ENCODE measurements around the gene RPS6KB2.
A peak's percentile ranks its signal among the peaks of the same experiment; 100 is the strongest.

The RPS6KB2 gene

DNA sequence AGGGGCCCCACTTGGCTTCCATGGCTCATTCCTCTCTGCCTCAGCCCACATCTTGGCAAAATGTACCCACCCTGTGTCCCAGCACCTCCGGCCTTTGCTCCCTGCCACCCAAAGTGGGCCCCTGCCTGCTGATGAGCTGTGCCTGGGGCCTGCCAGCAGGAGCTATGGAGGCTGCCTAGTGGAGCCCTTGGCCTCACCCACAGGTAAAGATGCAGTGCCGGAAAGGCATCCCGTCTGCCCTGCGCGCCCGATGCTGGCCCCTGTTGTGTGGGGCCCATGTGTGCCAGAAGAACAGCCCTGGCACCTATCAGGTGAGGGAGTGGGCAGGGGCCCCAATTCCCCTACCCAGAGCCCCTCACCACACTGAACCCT lies 23.1 kb upstream of the RPS6KB2 start:
- no peak for FAIRE-seq
- DNase-seq (ENCODE audit: insufficient read length, low spot score), result no peak
- no peak for TF ChIP-seq POLR2AphosphoS5 (IDR thresholded peaks at IDR 0.05; ENCODE audit: low read depth, low read length)
- no peak for TF ChIP-seq PAX5 (IDR thresholded peaks at IDR 0.05; ENCODE audit: insufficient read depth, low read length, severe bottlenecking)
- TF ChIP-seq TAF1 (IDR thresholded peaks at IDR 0.05; ENCODE audit: low read depth, low read length), result no peak
- no peak for TF ChIP-seq POLR2A (IDR thresholded peaks at IDR 0.05; ENCODE audit: low read depth, low read length)
- no peak for TF ChIP-seq POU2F2 (IDR thresholded peaks at IDR 0.05; ENCODE audit: low read depth, low read length)
- TF ChIP-seq SPI1 (IDR thresholded peaks at IDR 0.05; ENCODE audit: low read depth, low read length), result no peak

DNA sequence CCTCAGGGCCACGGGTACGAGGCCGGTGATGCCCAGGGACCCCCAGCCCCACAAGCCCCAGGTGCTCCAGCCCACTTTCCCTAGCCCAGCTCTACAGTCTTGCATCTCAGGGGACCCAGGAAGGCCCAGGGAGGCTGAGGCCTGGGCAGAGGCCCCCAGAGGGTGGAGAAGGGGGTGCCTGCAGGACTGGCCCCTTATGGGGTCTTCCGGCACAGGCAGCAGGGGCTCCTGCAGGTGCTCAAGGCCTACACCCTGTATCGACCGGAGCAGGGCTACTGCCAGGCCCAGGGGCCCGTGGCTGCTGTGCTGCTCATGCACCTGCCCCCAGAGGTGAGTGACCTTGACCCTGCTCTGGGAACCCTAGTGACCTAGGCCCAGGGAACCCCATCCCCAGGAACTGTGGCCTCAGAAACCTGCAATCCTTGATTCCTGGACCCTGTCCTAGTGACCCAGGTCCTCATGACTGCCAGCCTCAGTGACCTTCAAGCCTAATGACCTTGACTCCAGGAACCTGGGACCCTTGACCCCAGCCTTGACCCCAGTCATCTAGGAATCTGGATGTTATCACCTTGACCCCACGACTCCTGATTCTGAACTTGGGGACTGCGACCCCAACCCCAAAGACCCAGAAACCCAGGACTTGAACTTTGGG lies 22.5 kb upstream of the RPS6KB2 start:
- DNase-seq (ENCODE audit: insufficient read length, low spot score) (no peak), FAIRE-seq (no peak)
- no peak for TF ChIP-seq SPI1 (IDR thresholded peaks at IDR 0.05; ENCODE audit: low read depth, low read length)
- TF ChIP-seq POLR2AphosphoS5 (IDR thresholded peaks at IDR 0.05; ENCODE audit: low read depth, low read length), result no peak
- TF ChIP-seq TAF1 (IDR thresholded peaks at IDR 0.05; ENCODE audit: low read depth, low read length), result no peak
- TF ChIP-seq POLR2A (IDR thresholded peaks at IDR 0.05; ENCODE audit: low read depth, low read length), result no peak
- TF ChIP-seq PAX5 (IDR thresholded peaks at IDR 0.05; ENCODE audit: insufficient read depth, low read length, severe bottlenecking), result no peak

DNA sequence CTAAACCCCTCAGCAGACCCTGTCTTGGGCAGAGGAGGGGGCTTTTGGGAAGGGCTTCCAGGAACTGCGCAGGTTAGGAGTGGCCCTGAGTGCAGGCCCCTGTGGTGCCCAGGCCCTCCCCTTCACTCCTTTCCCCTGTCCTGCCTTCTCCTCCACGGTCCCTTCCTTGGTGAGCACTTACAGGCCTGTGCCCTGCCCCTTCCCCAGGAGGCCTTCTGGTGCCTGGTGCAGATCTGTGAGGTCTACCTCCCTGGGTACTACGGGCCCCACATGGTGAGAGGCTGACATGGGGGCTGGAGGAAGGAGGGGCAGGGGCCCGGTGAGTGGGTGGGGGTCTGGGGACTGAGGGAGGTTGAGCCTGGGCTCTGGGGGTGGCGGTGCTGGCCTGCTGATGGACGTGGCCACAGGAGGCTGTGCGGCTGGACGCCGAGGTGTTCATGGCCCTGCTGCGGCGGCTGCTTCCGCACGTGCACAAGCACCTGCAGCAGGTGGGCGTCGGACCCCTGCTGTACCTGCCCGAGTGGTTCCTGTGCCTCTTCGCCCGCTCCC lies 21.8 kb upstream of the RPS6KB2 start:
- TF ChIP-seq TAF1 (IDR thresholded peaks at IDR 0.05; ENCODE audit: low read depth, low read length) (no peak), SPI1 (IDR thresholded peaks at IDR 0.05; ENCODE audit: low read depth, low read length) (no peak), POU2F2 (IDR thresholded peaks at IDR 0.05; ENCODE audit: low read depth, low read length) (no peak), POLR2AphosphoS5 (IDR thresholded peaks at IDR 0.05; ENCODE audit: low read depth, low read length) (no peak), PAX5 (IDR thresholded peaks at IDR 0.05; ENCODE audit: insufficient read depth, low read length, severe bottlenecking) (no peak), POLR2A (IDR thresholded peaks at IDR 0.05; ENCODE audit: low read depth, low read length) (no peak)
- FAIRE-seq (no peak), DNase-seq (ENCODE audit: insufficient read length, low spot score) (no peak)

DNA sequence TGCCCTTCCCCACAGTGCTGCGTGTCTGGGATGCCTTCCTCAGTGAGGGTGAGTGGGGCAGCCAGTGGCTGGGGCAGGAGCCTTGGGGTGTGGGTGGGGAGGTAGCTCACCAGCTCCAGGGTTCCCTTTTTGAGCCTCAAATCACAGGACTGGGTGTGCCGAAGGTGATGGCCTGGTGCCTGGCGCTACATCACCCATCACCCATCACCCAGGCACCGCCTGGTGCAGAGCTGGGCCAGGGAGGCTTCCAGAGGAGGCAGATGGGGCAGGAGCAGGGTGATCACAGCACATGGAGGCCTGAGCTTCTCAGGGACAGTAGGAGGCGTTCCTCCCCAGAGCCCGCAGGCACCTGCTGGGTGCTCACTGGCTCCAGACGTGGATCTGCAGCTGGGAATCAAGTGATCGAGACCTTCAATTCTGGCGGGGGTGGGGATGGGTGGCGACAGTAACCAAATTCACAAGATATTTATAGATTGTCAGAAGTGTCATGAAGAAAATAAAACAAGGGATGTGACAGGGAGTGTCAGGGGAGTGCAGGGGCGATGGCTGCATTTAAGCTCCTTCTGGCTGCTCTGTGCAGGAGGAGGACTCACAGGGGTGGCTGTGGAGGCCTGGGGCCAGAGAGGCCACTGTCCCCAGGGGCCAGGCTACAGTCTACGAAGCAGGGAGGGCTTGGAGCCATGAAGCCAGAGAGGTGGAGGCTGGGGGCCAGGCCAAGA lies 21.2 kb upstream of the RPS6KB2 start:
- FAIRE-seq (peak; percentile 71), DNase-seq (ENCODE audit: insufficient read length, low spot score) (no peak)

DNA sequence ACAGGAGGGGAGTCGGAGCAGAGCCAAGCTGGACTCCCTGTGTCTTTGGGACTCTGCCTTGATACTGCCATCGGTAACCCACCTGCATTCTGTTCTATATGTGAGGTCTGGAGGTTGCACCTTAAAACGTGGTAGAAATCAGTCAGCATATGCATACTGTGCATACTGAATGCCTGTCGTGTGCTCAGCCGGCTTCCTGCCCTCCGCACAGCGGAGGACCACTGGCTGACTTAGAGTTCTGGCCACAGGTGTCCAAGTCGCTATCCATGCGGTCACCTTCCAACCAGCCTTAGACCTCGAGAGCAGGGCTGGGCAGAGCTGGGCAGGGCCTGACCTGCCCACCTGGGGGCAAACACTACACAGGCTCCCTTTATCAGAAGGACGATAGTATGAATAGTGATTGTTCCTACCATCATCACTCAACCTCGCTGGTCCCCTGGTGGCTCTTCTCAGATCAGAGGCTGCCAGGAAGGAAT lies 20.6 kb upstream of the RPS6KB2 start:
- DNase-seq (ENCODE audit: insufficient read length, low spot score), result no peak
- no peak for FAIRE-seq
- TF ChIP-seq POU2F2 (IDR thresholded peaks at IDR 0.05; ENCODE audit: low read depth, low read length) (no peak), PAX5 (IDR thresholded peaks at IDR 0.05; ENCODE audit: insufficient read depth, low read length, severe bottlenecking) (no peak)

More for the DNA sequence above, 21.2 kb upstream of the RPS6KB2 start:
- TF ChIP-seq SPI1 (IDR thresholded peaks at IDR 0.05; ENCODE audit: low read depth, low read length), result 0 out of 2 replicates have a peak, but pooled peaks have one; percentile 10
- TF ChIP-seq PAX5 (IDR thresholded peaks at IDR 0.05; ENCODE audit: insufficient read depth, low read length, severe bottlenecking), result no peak

DNA sequence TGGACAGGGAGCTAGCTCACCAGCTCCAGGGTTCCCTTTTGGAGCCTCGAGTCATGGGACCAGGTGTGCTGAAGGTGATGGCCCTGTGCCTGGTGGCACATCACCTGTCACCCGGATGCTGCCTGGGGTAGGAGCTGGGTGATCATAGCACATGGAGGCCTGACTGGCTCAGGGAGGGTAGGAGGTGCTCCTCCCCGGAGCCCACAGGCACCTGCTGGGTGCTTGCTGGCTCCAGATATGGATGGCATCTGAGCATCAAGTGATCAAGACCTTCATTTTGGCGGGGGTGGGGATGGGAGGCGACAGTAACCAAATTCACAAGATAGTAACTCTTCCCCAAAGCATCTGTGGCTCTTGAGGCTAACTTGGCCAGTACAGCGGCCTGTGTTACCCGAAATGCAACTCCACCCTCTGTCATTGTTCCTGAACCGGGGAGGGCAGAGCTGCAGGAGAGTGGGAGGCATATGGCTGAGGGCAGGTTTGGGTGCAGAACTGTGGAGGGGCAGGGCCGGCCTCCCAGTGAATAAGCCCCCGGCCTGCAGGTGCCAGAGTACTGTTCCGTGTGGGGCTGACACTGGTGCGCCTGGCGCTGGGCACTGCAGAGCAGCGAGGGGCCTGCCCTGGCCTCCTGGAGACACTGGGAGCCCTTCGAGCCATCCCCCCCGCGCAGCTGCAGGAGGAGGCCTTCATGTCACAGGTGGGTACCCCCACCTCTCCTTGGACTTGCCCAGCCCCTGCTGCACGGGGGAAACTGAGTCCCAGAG lies 19.7 kb upstream of the RPS6KB2 start:
- TF ChIP-seq TAF1 (IDR thresholded peaks at IDR 0.05; ENCODE audit: low read depth, low read length) (no peak), SPI1 (IDR thresholded peaks at IDR 0.05; ENCODE audit: low read depth, low read length) (no peak), POLR2AphosphoS5 (IDR thresholded peaks at IDR 0.05; ENCODE audit: low read depth, low read length) (no peak), POU2F2 (IDR thresholded peaks at IDR 0.05; ENCODE audit: low read depth, low read length) (no peak), PAX5 (IDR thresholded peaks at IDR 0.05; ENCODE audit: insufficient read depth, low read length, severe bottlenecking) (no peak), POLR2A (IDR thresholded peaks at IDR 0.05; ENCODE audit: low read depth, low read length) (no peak)
- FAIRE-seq (no peak), DNase-seq (ENCODE audit: insufficient read length, low spot score) (no peak)

DNA sequence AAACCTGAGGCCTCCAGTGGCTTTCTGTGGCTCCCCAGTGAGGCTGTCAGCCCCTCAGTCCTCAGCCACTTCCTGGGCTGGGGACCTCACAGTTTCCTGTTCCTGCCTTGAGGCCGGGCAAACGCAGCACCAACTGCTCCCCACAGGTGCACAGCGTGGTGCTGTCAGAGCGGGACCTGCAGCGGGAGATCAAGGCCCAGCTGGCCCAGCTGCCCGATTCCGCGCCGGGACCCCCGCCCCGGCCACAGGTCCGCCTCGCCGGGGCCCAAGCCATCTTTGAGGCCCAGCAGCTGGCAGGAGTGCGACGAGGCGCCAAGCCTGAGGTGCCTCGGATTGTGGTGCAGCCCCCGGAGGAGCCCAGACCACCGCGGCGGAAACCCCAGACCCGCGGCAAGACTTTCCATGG lies 19.0 kb upstream of the RPS6KB2 start:
- FAIRE-seq, result peak; percentile 99
- DNase-seq (ENCODE audit: insufficient read length, low spot score), result peak; percentile 91
- TF ChIP-seq SPI1 (IDR thresholded peaks at IDR 0.05; ENCODE audit: low read depth, low read length) (0 out of 2 replicates have a peak, but pooled peaks have one; percentile 31), TAF1 (IDR thresholded peaks at IDR 0.05; ENCODE audit: low read depth, low read length) (peak; percentile 31; the same call in 1 of the 2 replicates), PAX5 (IDR thresholded peaks at IDR 0.05; ENCODE audit: insufficient read depth, low read length, severe bottlenecking) (no peak), POLR2AphosphoS5 (IDR thresholded peaks at IDR 0.05; ENCODE audit: low read depth, low read length) (peak; percentile 68), POLR2A (IDR thresholded peaks at IDR 0.05; ENCODE audit: low read depth, low read length) (peak; percentile 48; the same call in 1 of the 2 replicates), POU2F2 (IDR thresholded peaks at IDR 0.05; ENCODE audit: low read depth, low read length) (no peak)

DNA sequence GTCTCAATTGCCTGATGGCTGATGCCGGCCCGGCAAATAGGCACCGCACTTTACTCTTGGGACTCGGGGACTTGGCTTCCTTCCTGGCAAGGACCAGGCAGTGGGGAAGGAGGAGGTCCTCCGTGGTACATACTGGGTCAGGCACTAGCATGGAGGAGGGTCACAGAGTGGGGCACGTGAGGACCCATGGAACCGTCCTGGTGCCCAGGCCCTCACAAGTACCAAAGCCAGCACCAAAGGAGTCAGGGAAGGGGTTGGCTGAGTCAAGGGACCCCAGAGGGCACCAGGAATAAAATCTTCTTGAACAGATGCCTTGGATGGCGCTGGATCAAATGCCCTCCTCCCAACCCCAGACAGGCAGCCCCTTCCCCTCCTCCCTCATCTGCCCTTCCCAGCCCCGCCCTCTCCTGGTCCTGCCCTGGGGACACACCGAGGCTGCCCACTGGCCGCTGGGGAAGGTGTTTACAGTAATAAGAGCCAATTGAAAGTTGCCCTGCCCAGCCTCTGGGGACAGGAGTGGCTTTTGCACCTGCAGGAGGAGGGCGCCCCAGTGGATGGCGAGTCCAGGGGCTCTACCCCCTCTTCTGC lies 18.4 kb upstream of the RPS6KB2 start:
- no peak for TF ChIP-seq PAX5 (IDR thresholded peaks at IDR 0.05; ENCODE audit: insufficient read depth, low read length, severe bottlenecking)
- no peak for TF ChIP-seq POLR2AphosphoS5 (IDR thresholded peaks at IDR 0.05; ENCODE audit: low read depth, low read length)
- no peak for TF ChIP-seq POU2F2 (IDR thresholded peaks at IDR 0.05; ENCODE audit: low read depth, low read length)

DNA sequence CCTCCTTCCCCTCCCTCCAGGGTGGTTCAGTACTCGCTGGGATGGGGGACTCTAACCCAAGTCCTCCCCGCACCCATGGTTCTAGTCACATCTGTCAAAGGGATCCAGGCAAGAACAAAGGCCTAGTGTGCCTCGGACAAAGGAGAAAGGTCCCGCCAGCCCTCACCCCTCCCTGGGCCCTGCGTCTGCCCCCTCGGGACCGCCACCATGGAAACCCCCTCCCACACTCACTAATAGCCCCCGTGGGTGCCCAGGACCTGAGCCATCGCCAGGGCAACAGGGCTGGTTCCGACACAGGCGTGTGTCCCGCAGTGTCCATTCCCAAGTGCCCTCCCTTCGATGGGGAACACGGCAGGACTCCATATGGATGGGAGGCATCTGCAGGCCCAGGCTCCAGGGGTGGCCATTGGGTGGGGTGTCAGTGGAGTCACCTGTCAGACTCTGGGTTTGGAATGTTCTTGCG lies 17.9 kb upstream of the RPS6KB2 start:
- DNase-seq (ENCODE audit: insufficient read length, low spot score), result no peak
- TF ChIP-seq SPI1 (IDR thresholded peaks at IDR 0.05; ENCODE audit: low read depth, low read length) (no peak), POU2F2 (IDR thresholded peaks at IDR 0.05; ENCODE audit: low read depth, low read length) (no peak), POLR2AphosphoS5 (IDR thresholded peaks at IDR 0.05; ENCODE audit: low read depth, low read length) (0 out of 2 replicates have a peak, but pooled peaks have one; percentile 11), POLR2A (IDR thresholded peaks at IDR 0.05; ENCODE audit: low read depth, low read length) (no peak)
- FAIRE-seq, result no peak

More for the DNA sequence above, 18.4 kb upstream of the RPS6KB2 start:
- FAIRE-seq, result no peak
- no peak for DNase-seq (ENCODE audit: insufficient read length, low spot score)

Measured in GM12891 (cell line).